H9 (cell line): ENCODE data around the gene DPT. TPM values are rescaled to one million over a fixed set of nuclear protein-coding genes. Genes with fewer than 3 reads are reported as not detected.

Experiments used
- DNase-seq: peaks from one replicate; pipeline ENCODE4 v3.0.0-alpha.2; 2017
- H2AFZ ChIP-seq: one replicate; pipeline ENCODE4 v1.6.1; 2013; ENCODE audit warnings: mild to moderate bottlenecking, low read length, control low read depth, moderate library complexity
- H2AK5ac ChIP-seq: 2 replicates; pipeline ENCODE4 v1.6.1; 2013; ENCODE audit warnings: low read length, control low read depth, mixed read lengths; ENCODE audit not compliant: insufficient read length
- H2BK120ac ChIP-seq: one replicate; pipeline ENCODE4 v1.6.1; 2013; ENCODE audit warnings: low read depth, mild to moderate bottlenecking, low read length, control low read depth, inconsistent platforms; ENCODE audit not compliant: poor library complexity, severe bottlenecking
- H2BK12ac ChIP-seq: 2 replicates; pipeline ENCODE4 v1.6.1; 2013; ENCODE audit warnings: low read length, control low read depth, mixed read lengths, low read depth; ENCODE audit not compliant: insufficient read length
- H2BK15ac ChIP-seq: 2 replicates; pipeline ENCODE4 v1.6.1; 2013; ENCODE audit warnings: low read depth, low read length, control low read depth
- H2BK20ac ChIP-seq: one replicate; pipeline ENCODE4 v1.6.1; 2013; ENCODE audit warnings: low read depth, mild to moderate bottlenecking, low read length, control low read depth, inconsistent platforms; ENCODE audit not compliant: poor library complexity, severe bottlenecking
- H2BK5ac ChIP-seq: 2 replicates; pipeline ENCODE4 v1.6.1; 2013; ENCODE audit warnings: low read length, control low read depth, mixed read lengths; ENCODE audit not compliant: insufficient read length
- H3K14ac ChIP-seq: 2 replicates; pipeline ENCODE4 v1.6.1; 2013; ENCODE audit warnings: low read length, control low read depth; ENCODE audit not compliant: insufficient read depth
- H3K18ac ChIP-seq: 2 replicates; pipeline ENCODE4 v1.6.1; 2013; ENCODE audit warnings: low read depth, mild to moderate bottlenecking, mixed read lengths, low read length, control low read depth; ENCODE audit not compliant: insufficient read length
- H3K23ac ChIP-seq: 2 replicates; pipeline ENCODE4 v1.6.1; 2013; ENCODE audit warnings: low read length, control low read depth, mixed read lengths, low read depth; ENCODE audit not compliant: insufficient read length
- H3K23me2 ChIP-seq: 2 replicates; pipeline ENCODE4 v1.6.1; 2013; ENCODE audit warnings: low read depth, mild to moderate bottlenecking, mixed read lengths, low read length, control low read depth; ENCODE audit not compliant: insufficient read length, poor library complexity, severe bottlenecking
- H3K27ac ChIP-seq: 2 replicates; pipeline ENCODE4 v1.5.1; 2013; ENCODE audit warnings: low read length, control low read depth, mixed read lengths, low read depth; ENCODE audit not compliant: insufficient read length
- H3K27me3 ChIP-seq: 2 replicates; pipeline ENCODE4 v1.6.1; 2013; ENCODE audit warnings: low read length, control low read depth, inconsistent platforms; ENCODE audit not compliant: insufficient read depth
- H3K4ac ChIP-seq: 2 replicates; pipeline ENCODE4 v1.6.1; 2013; ENCODE audit warnings: low read depth, mild to moderate bottlenecking, control low read depth, inconsistent platforms, low read length, moderate library complexity
- H3K4me1 ChIP-seq: 2 replicates; pipeline ENCODE4 v1.6.1; 2013; ENCODE audit warnings: low read length, control low read depth, inconsistent platforms; ENCODE audit not compliant: insufficient read depth
- H3K4me2 ChIP-seq: 2 replicates; pipeline ENCODE4 v1.6.1; 2013; ENCODE audit warnings: low read length, control low read depth, mixed read lengths; ENCODE audit not compliant: insufficient read length, insufficient read depth
- H3K56ac ChIP-seq: 2 replicates; pipeline ENCODE4 v1.6.1; 2013; ENCODE audit warnings: low read depth, mild to moderate bottlenecking, mixed read lengths, low read length, control low read depth; ENCODE audit not compliant: insufficient read length
- H3K79me1 ChIP-seq: 2 replicates; pipeline ENCODE4 v1.6.1; 2013; ENCODE audit warnings: low read depth, mild to moderate bottlenecking, moderate library complexity, low read length, control low read depth, inconsistent platforms; ENCODE audit not compliant: insufficient read depth, poor library complexity, severe bottlenecking
- H3K79me2 ChIP-seq: 2 replicates; pipeline ENCODE4 v1.6.1; 2013; ENCODE audit warnings: low read length, control low read depth, inconsistent platforms; ENCODE audit not compliant: insufficient read depth
- H3K9ac ChIP-seq: 2 replicates; pipeline ENCODE4 v1.6.1; 2013; ENCODE audit warnings: low read length, control low read depth, mixed read lengths; ENCODE audit not compliant: insufficient read length; ENCODE audit errors: extremely low read depth
- H3K9me3 ChIP-seq: one replicate; pipeline ENCODE4 v1.6.1; 2013; ENCODE audit warnings: low read depth, low read length, inconsistent platforms; ENCODE audit not compliant: control insufficient read depth
- H3T11ph ChIP-seq: one replicate; pipeline ENCODE4 v1.6.1; 2013; ENCODE audit warnings: mild to moderate bottlenecking, low read length, control low read depth, inconsistent platforms
- H4K20me1 ChIP-seq: one replicate; pipeline ENCODE4 v1.6.1; 2013; ENCODE audit not compliant: control insufficient read depth, insufficient read length, insufficient read depth
- H4K5ac ChIP-seq: 2 replicates; pipeline ENCODE4 v1.6.1; 2013; ENCODE audit warnings: low read depth, mild to moderate bottlenecking, mixed read lengths, low read length, control low read depth; ENCODE audit not compliant: insufficient read length
- H4K8ac ChIP-seq: replicated peaks from 2 replicates; pipeline ENCODE4 v1.6.1; 2013; ENCODE audit warnings: low read length, control low read depth, mixed read lengths, low read depth; ENCODE audit not compliant: insufficient read length
- H4K91ac ChIP-seq: 2 replicates; pipeline ENCODE4 v1.6.1; 2013; ENCODE audit warnings: low read depth, mild to moderate bottlenecking, moderate library complexity, mixed read lengths, low read length, control low read depth; ENCODE audit not compliant: insufficient read length
- H3K27ac Mint-ChIP-seq, 3 experiments: 2 replicates in 2 of 3; 3 replicates in 1 of 3; pipeline ENCODE4 v1.8.0; 2020 to 2021; ENCODE audit warnings: mixed read lengths in 3 of 3, mild to moderate bottlenecking in 1 of 3, moderate library complexity in 1 of 3
- H3K27me3 Mint-ChIP-seq: 2 replicates; pipeline ENCODE4 v1.8.0; 2021; ENCODE audit warnings: low read depth, mild to moderate bottlenecking, moderate library complexity, mixed read lengths
- H3K36me3 Mint-ChIP-seq, 3 experiments: 2 replicates in 2 of 3; 3 replicates in 1 of 3; pipeline ENCODE4 v1.8.0; 2020 to 2021; ENCODE audit warnings: low read depth in 3 of 3, mixed read lengths in 3 of 3; ENCODE audit not compliant: insufficient read depth in 1 of 3
- H3K4me1 Mint-ChIP-seq, 2 experiments: 2 replicates each; pipeline ENCODE4 v1.8.0; 2020; ENCODE audit warnings: mixed read lengths in 2 of 2
- H3K4me3 Mint-ChIP-seq, 2 experiments: 2 replicates in 1 of 2; 3 replicates in 1 of 2; pipeline ENCODE4 v1.8.0; 2020 to 2021; ENCODE audit warnings: mild to moderate bottlenecking in 2 of 2, mixed read lengths in 2 of 2, moderate library complexity in 1 of 2
- H3K9me3 Mint-ChIP-seq, 2 experiments: 2 replicates in 1 of 2; 3 replicates in 1 of 2; pipeline ENCODE4 v1.8.0; 2020; ENCODE audit warnings: mild to moderate bottlenecking in 2 of 2, mixed read lengths in 2 of 2, moderate library complexity in 1 of 2
- WGBS: extraction: QIAGEN DNeasy Blood & Tissue Kit; methylation state at CpG from one replicate; pipeline ENCODE4 v1.1.7; 2013; ENCODE audit warnings: missing lambda C conversion rate, low lambda C conversion rate, mixed read lengths; ENCODE audit not compliant: insufficient read length; ENCODE audit errors: extremely low coverage; 5-methylcytosine and 5-hydroxymethylcytosine counted together
- total RNA-seq: library from RNA; stranded (reverse); gene quantifications from 2 replicates; pipeline ENCODE4 v1.2.1, GENCODE V29; 2021
- TF ChIP-seq, protein P1 (sequence below): fragments of 200-600 bp; sonication (generic); conservative IDR thresholded peaks from 3 replicates; pipeline ENCODE4 v1.8.0; 2021; ENCODE audit warnings: antibody characterized with exemption, mild to moderate bottlenecking

Gene DPT
- total RNA-seq, 1 experiment from 2014 or later = not detected

GRCh38 chr1:168676861-168677260 lies 52.1 kb downstream of the DPT start:
- no peaks in the 10 kb centered on the region for H3K23me2 ChIP-seq
- no peak overlapping the region for H2AFZ ChIP-seq
- H3K9ac ChIP-seq = no peak overlapping the region
- H3K9me3 Mint-ChIP-seq = peaks cover 0 to 3% of the 10 kb centered on the region in 2 experiments; a peak in 2 of 5 replicates
- TF ChIP-seq, protein P1, sequence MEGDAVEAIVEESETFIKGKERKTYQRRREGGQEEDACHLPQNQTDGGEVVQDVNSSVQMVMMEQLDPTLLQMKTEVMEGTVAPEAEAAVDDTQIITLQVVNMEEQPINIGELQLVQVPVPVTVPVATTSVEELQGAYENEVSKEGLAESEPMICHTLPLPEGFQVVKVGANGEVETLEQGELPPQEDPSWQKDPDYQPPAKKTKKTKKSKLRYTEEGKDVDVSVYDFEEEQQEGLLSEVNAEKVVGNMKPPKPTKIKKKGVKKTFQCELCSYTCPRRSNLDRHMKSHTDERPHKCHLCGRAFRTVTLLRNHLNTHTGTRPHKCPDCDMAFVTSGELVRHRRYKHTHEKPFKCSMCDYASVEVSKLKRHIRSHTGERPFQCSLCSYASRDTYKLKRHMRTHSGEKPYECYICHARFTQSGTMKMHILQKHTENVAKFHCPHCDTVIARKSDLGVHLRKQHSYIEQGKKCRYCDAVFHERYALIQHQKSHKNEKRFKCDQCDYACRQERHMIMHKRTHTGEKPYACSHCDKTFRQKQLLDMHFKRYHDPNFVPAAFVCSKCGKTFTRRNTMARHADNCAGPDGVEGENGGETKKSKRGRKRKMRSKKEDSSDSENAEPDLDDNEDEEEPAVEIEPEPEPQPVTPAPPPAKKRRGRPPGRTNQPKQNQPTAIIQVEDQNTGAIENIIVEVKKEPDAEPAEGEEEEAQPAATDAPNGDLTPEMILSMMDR = no peak
- H4K91ac ChIP-seq = no peak overlapping the region
- H3T11ph ChIP-seq = no peak overlapping the region
- no peak overlapping the region for H3K4me2 ChIP-seq
- H3K79me2 ChIP-seq = no peaks in the 10 kb centered on the region
- H3K14ac ChIP-seq = no peak overlapping the region
- H3K27ac ChIP-seq = no peak overlapping the region
- H2BK5ac ChIP-seq = no peak overlapping the region
- H3K27me3 ChIP-seq = no peaks in the 10 kb centered on the region
- H3K9me3 ChIP-seq = no peaks in the 10 kb centered on the region
- H4K20me1 ChIP-seq = no peaks in the 10 kb centered on the region
- H3K56ac ChIP-seq = no peak overlapping the region
- no peaks in the 10 kb centered on the region for H3K4me1 ChIP-seq
- no peaks in the 10 kb centered on the region for H3K79me1 ChIP-seq
- H3K18ac ChIP-seq = no peak overlapping the region
- no peak overlapping the region for H3K4me3 Mint-ChIP-seq
- no peak overlapping the region for H3K27ac Mint-ChIP-seq
- no peak for DNase-seq
- H2BK12ac ChIP-seq = no peak overlapping the region
- H2AK5ac ChIP-seq = no peak overlapping the region
- H3K4ac ChIP-seq = no peak overlapping the region
- whole genome bisulfite sequencing = no CpG with 5 or more reads among the region's 1 CpG
- no peaks in the 10 kb centered on the region for H3K36me3 Mint-ChIP-seq
- no peak overlapping the region for H2BK15ac ChIP-seq
- H4K8ac ChIP-seq = no peak overlapping the region
- no peaks in the 10 kb centered on the region; the same call in 1 of the 2 replicates for H3K27me3 Mint-ChIP-seq
- peaks cover 3 to 5% of the 10 kb centered on the region in 2 experiments; a peak in 1 of 4 replicates for H3K4me1 Mint-ChIP-seq
- H2BK20ac ChIP-seq = no peak overlapping the region
- no peak overlapping the region for H3K23ac ChIP-seq
- no peak overlapping the region for H4K5ac ChIP-seq
- H2BK120ac ChIP-seq = no peak overlapping the region
